CD4-positive, CD25-positive, alpha-beta regulatory T cell (primary cell): ENCODE results near the gene MCOLN2. TPM values are rescaled to one million over a fixed set of nuclear protein-coding genes. Genes with fewer than 3 reads are reported as not detected.

Source experiments
- ATAC-seq, 2 donors: fragments of 150-1000 bp; cut with Tn5 transposase; one replicate each; pipeline ENCODE4 v1.10.0; 2021; ENCODE audit warnings: low read depth in 2 of 2, moderate number of reproducible peaks in 2 of 2, moderate library complexity in 1 of 2
- DNase-seq, 3 donors: peaks; one replicate each; pipeline versions ENCODE4 v3.0.0 to v3.0.0-alpha.2; 2012 to 2022; ENCODE audit warnings: mixed read lengths in 1 of 3
- H3K27ac ChIP-seq: one replicate; pipeline ENCODE4 v1.7.0; 2013; ENCODE audit warnings: mild to moderate bottlenecking, low read length; ENCODE audit not compliant: insufficient read depth, poor library complexity, severe bottlenecking
- H3K27me3 ChIP-seq: one replicate; pipeline ENCODE4 v1.7.0; 2013; ENCODE audit warnings: low read length; ENCODE audit not compliant: control insufficient read depth, insufficient read depth
- H3K36me3 ChIP-seq: one replicate; pipeline ENCODE4 v1.7.0; 2013; ENCODE audit warnings: mild to moderate bottlenecking, low read length, moderate library complexity; ENCODE audit not compliant: control insufficient read depth, insufficient read depth
- H3K4me1 ChIP-seq: 2 replicates; pipeline ENCODE4 v1.7.0; 2013; ENCODE audit warnings: mild to moderate bottlenecking, low read length; ENCODE audit not compliant: insufficient read depth, control insufficient read depth, poor library complexity, severe bottlenecking
- H3K4me3 ChIP-seq: one replicate; pipeline ENCODE4 v1.7.0; 2013; ENCODE audit warnings: low read depth, mild to moderate bottlenecking, low read length, moderate library complexity
- H3K9me3 ChIP-seq, 2 experiments: 1 replicate in 1 of 2; 2 replicates in 1 of 2; pipeline ENCODE4 v1.7.0; 2013; ENCODE audit warnings: low read length in 2 of 2, mild to moderate bottlenecking in 1 of 2, moderate library complexity in 1 of 2; ENCODE audit not compliant: control insufficient read depth in 2 of 2
- H3K27ac Mint-ChIP-seq, 3 donors: one replicate each; pipeline ENCODE4 v1.8.0; 2020 to 2022; ENCODE audit warnings: mild to moderate bottlenecking in 3 of 3, mixed read lengths in 3 of 3, moderate library complexity in 2 of 3
- H3K27me3 Mint-ChIP-seq: one replicate; pipeline ENCODE4 v1.8.0; 2022; ENCODE audit warnings: mild to moderate bottlenecking, mixed read lengths
- H3K36me3 Mint-ChIP-seq: one replicate; pipeline ENCODE4 v1.8.0; 2020; ENCODE audit warnings: mixed read lengths
- H3K4me1 Mint-ChIP-seq, 4 donors: one replicate each; pipeline ENCODE4 v1.8.0; 2020 to 2022; ENCODE audit warnings: mixed read lengths in 4 of 4, mild to moderate bottlenecking in 1 of 4
- H3K4me3 Mint-ChIP-seq, 4 donors: one replicate each; pipeline ENCODE4 v1.8.0; 2020 to 2022; ENCODE audit warnings: mild to moderate bottlenecking in 4 of 4, mixed read lengths in 4 of 4, moderate library complexity in 3 of 4
- H3K9me3 Mint-ChIP-seq, 7 donors: one replicate each; pipeline ENCODE4 v1.8.0; 2020 to 2022; ENCODE audit warnings: mixed read lengths in 7 of 7, mild to moderate bottlenecking in 3 of 7, moderate library complexity in 2 of 7
- polyA plus RNA-seq, 4 donors: library from polyadenylated mRNA; unstranded; fragments of 300-500 nt; fragmentation: Illumina TruSeq; gene quantifications; one replicate each; pipeline ENCODE4 v1.2.3, GENCODE V29; 2021
- total RNA-seq: library from RNA; stranded (reverse); gene quantifications from one replicate; pipeline ENCODE4 v1.2.3, GENCODE V29; 2022

MCOLN2 gene
- total and polyA plus RNA-seq, 5 donors from 2014 or later, result 0.47 to 6.4 (median 0.65) TPM; not detected in 1

DNA sequence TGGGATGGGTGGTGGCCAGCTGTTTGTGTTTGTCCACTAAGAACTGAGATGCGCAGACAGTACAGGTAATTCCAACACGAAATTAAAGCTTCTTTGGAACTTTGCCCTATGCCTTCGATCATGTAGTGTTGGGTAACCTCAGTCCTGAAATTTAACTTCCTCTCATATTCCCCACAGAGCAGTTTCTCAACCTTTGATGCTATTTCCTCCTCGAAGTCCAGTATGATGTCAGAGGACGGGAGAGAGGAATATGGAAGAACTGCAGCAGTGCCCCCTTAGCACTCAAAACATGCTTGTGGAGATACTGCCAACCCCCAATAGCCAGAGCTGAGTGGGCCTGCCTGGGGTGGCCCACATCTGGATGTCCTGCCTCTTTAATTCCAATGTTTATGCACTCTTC is 107.5 kb downstream of the MCOLN2 start:
- Histone ChIP-seq H3K27ac (no peak overlapping the region), H3K4me3 (no peak overlapping the region), H3K9me3 (no peaks in the 10 kb centered on the region), H3K27me3 (peaks cover 19% of the 10 kb centered on the region), H3K4me1 (no peaks in the 10 kb centered on the region), H3K36me3 (no peaks in the 10 kb centered on the region)
- peaks cover 0 to 2% (median 0%) of the 10 kb centered on the region in 7 donors for H3K9me3 Mint-ChIP-seq
- H3K36me3 Mint-ChIP-seq, result no peaks in the 10 kb centered on the region
- no peak overlapping the region for H3K27ac Mint-ChIP-seq
- H3K4me3 Mint-ChIP-seq, result no peak overlapping the region
- no peak for DNase-seq
- peaks cover 34% of the 10 kb centered on the region for H3K27me3 Mint-ChIP-seq
- H3K4me1 Mint-ChIP-seq, result peaks cover 4 to 17% (median 7%) of the 10 kb centered on the region in 4 donors
- no peak for ATAC-seq

DNA sequence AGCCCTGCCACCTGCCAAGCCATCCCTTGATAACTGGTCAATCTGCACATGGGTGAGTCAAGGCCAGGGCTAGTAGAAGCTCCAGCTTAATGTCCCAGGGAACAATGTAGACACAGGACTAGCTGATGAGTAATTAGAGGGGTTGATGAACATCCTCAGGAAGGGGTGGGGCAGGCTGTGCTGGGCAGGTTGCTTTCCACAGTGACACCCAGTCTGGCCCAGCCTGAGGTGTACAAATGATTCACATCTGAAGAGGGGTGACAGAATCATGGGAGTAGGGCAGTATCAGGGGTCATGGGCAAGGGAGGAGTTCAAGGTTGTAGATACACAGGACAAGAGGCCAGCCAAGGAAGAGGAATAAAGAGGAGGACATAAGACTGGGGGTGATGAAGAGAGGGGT is 108.2 kb downstream of the MCOLN2 start:
- H3K9me3 Mint-ChIP-seq, result peaks cover 0 to 2% (median 0%) of the 10 kb centered on the region in 7 donors
- peaks cover 15% of the 10 kb centered on the region for H3K27me3 ChIP-seq
- no peak overlapping the region for H3K27ac Mint-ChIP-seq
- peak in 1 of 3 donors; percentile 69 for DNase-seq
- peaks cover 4 to 14% (median 7%) of the 10 kb centered on the region in 4 donors for H3K4me1 Mint-ChIP-seq
- no peak overlapping the region for H3K27ac ChIP-seq
- no peaks in the 10 kb centered on the region for H3K36me3 Mint-ChIP-seq
- no peak overlapping the region for H3K4me3 ChIP-seq
- H3K27me3 Mint-ChIP-seq, result peaks cover 29% of the 10 kb centered on the region
- ATAC-seq, result peak; percentile 70 to 71
- H3K4me1 ChIP-seq, result no peaks in the 10 kb centered on the region
- H3K36me3 ChIP-seq, result no peaks in the 10 kb centered on the region
- H3K9me3 ChIP-seq, result no peaks in the 10 kb centered on the region
- H3K4me3 Mint-ChIP-seq, result no peak overlapping the region

DNA sequence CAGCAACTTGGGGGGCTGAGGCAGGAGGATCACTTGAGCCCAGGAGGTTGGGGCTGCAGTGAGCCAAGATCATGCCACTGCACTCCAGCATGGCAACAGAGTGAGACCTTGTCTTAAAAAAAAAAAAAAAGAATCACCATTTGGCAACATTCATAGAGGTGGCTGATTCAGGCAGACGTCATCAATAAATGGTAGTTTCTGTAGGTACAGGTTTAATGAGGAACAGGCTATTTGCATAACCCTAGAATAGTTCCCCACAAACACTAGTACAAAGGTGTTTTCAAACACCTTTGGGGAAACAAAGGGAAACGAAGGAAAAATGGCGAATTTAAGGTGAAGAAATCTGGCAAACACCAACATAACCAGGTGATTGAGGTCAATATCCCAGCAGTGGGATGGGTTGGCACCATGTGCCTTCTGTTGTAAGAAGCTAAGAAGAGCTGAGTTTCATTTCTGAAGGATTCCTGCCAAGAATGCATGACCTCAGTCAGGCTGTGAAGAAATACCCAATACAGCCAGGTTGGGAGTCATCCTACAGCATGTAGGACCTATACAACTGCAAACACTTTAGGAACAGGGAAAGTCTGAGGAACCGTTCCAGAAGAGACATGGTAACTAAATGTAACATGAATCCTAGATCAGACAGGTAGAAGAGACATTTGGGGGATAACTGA is 109.5 kb downstream of the MCOLN2 start:
- no peaks in the 10 kb centered on the region for H3K4me1 ChIP-seq
- no peak overlapping the region for H3K27ac ChIP-seq
- Mint-ChIP-seq H3K36me3 (no peaks in the 10 kb centered on the region), H3K9me3 (peaks cover 0 to 2% (median 0%) of the 10 kb centered on the region in 7 donors), H3K4me3 (no peak overlapping the region), H3K27me3 (peaks cover 22% of the 10 kb centered on the region), H3K4me1 (peaks cover 4 to 8% (median 6%) of the 10 kb centered on the region in 4 donors), H3K27ac (peak overlapping the region in 2 of 3 donors; percentile 1 to 72)
- DNase-seq, result no peak
- H3K36me3 ChIP-seq, result no peaks in the 10 kb centered on the region
- H3K9me3 ChIP-seq, result no peaks in the 10 kb centered on the region
- peaks cover 13% of the 10 kb centered on the region for H3K27me3 ChIP-seq
- no peak for ATAC-seq
- H3K4me3 ChIP-seq, result no peak overlapping the region

DNA sequence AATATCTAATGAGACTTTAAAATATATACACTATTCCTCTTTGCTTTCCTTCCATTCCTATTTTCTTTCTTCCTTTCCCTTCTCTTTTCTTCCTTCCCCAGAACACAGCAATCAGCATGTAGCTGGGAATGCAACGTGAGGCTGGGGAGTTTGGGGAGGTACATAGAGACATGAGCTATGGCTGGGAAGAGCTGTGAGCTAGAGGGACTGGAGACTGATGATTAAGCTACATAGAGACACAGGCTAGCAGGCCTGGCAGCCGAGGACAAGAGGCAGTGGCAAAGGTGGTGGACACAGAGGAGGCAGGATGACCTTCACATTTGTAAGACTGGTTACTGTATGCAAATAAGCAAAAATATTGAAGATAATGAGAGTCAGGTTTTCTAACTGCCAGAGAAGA is 111.4 kb downstream of the MCOLN2 start:
- H3K4me1 Mint-ChIP-seq, result peaks cover 0 to 7% (median 3%) of the 10 kb centered on the region in 4 donors
- peaks cover 0 to 7% (median 0%) of the 10 kb centered on the region in 7 donors for H3K9me3 Mint-ChIP-seq
- no peaks in the 10 kb centered on the region for H3K36me3 Mint-ChIP-seq
- Histone ChIP-seq H3K36me3 (no peaks in the 10 kb centered on the region), H3K4me3 (no peak overlapping the region), H3K4me1 (no peaks in the 10 kb centered on the region), H3K27ac (no peak overlapping the region), H3K9me3 (no peaks in the 10 kb centered on the region), H3K27me3 (peaks cover 5% of the 10 kb centered on the region)
- ATAC-seq (no peak), DNase-seq (no peak)
- peaks cover 15% of the 10 kb centered on the region for H3K27me3 Mint-ChIP-seq
- H3K27ac Mint-ChIP-seq, result no peak overlapping the region
- no peak overlapping the region for H3K4me3 Mint-ChIP-seq

DNA sequence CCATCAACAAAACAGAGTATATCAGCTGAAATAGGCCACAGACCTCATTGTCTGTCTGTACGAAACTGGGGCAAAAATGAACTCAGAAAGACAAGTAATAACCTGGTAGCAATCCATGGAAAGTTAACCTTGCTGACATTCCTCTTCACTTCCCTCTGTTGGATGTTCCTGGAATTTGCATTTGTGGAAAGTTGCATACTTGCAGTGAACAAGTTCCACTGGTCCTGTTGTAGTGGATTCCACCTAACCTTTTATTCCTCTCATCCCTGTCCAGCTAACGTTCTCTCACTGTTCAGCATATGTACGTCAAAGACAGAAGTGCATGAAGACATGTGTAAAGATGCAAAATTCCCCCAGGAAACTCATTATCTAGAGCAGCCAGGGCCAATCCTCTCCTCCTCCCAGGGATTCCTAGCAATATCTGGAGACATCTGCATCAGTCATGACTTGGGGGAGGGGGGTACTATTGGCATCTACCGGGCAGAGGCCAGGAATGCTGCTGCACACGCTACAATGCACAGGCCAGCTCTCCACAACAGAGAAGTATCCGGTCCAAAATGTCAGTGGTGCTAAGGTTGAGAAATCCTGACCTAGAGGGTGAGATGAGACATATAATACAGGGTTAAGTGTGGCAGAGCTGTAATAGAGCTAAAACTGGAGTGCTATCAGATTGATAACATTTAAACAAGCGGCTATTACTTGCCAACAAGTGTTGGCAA is 112.1 kb downstream of the MCOLN2 start:
- Mint-ChIP-seq H3K27ac (no peak overlapping the region), H3K36me3 (no peaks in the 10 kb centered on the region), H3K4me3 (no peak overlapping the region), H3K27me3 (peaks cover 13% of the 10 kb centered on the region), H3K4me1 (peaks cover 0 to 5% (median 2%) of the 10 kb centered on the region in 4 donors), H3K9me3 (peaks cover 0 to 7% (median 0%) of the 10 kb centered on the region in 7 donors)
- H3K36me3 ChIP-seq, result no peaks in the 10 kb centered on the region
- DNase-seq (no peak), ATAC-seq (no peak)
- peaks cover 7% of the 10 kb centered on the region for H3K27me3 ChIP-seq
- no peaks in the 10 kb centered on the region for H3K4me1 ChIP-seq
- no peaks in the 10 kb centered on the region for H3K9me3 ChIP-seq
- H3K4me3 ChIP-seq, result no peak overlapping the region
- no peak overlapping the region for H3K27ac ChIP-seq

DNA sequence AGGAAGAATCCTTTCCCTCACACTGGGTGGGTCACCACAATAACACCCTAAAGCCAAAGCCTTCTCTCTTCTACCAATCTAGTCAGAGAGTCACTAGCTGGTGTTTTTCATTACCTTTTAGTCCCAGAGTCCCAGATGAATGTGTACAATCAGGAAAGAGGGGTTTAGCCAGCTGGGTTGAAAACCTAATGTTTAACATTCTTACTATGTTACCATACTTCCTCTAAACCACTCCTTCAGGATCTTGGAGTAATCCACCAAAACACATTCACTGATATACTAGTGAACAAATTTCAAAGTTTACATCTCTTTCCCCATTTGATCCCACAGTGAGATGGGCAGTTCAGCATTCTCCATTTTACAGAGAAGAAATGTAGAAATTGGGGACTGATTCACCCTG is 113.6 kb downstream of the MCOLN2 start:
- Mint-ChIP-seq H3K4me3 (no peak overlapping the region), H3K9me3 (peaks cover 0 to 7% (median 0%) of the 10 kb centered on the region in 7 donors), H3K27me3 (peaks cover 20% of the 10 kb centered on the region), H3K4me1 (no peaks in the 10 kb centered on the region), H3K36me3 (no peaks in the 10 kb centered on the region), H3K27ac (no peak overlapping the region)
- no peak for ATAC-seq
- Histone ChIP-seq H3K4me1 (no peaks in the 10 kb centered on the region), H3K9me3 (no peaks in the 10 kb centered on the region), H3K36me3 (no peaks in the 10 kb centered on the region), H3K27me3 (peaks cover 6% of the 10 kb centered on the region), H3K4me3 (no peak overlapping the region), H3K27ac (no peak overlapping the region)
- no peak for DNase-seq

DNA sequence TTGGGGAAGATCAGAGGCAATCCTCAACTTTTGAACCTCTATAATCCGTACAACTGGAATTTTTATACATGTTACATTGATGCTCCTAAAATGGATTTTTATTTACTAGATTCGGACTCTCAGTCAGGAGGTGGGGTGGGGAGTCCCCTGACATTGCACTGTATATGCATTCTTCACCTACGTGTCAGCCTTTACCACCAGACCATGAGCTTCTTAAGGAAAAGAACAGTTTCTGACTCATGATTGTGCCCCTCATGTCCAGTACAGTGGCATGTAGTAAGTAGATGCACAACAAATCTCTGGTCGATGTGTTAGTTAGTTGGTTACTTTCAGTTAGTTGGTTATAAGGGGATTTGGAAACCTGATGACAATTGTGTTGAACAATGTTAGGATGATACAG is 119.3 kb downstream of the MCOLN2 start:
- Mint-ChIP-seq H3K36me3 (no peaks in the 10 kb centered on the region), H3K27ac (no peak overlapping the region), H3K4me3 (no peak overlapping the region), H3K4me1 (no peaks in the 10 kb centered on the region), H3K9me3 (peaks cover 0 to 7% (median 0%) of the 10 kb centered on the region in 7 donors), H3K27me3 (peaks cover 39% of the 10 kb centered on the region)
- H3K27ac ChIP-seq, result no peak overlapping the region
- H3K36me3 ChIP-seq, result no peaks in the 10 kb centered on the region
- DNase-seq, result no peak
- peaks cover 9% of the 10 kb centered on the region for H3K27me3 ChIP-seq
- no peaks in the 10 kb centered on the region for H3K4me1 ChIP-seq
- no peaks in the 10 kb centered on the region for H3K9me3 ChIP-seq
- H3K4me3 ChIP-seq, result no peak overlapping the region
- no peak for ATAC-seq
